HCT116 (cell line): ENCODE measurements around the gene USH1C. TPM values are rescaled to one million over a fixed set of nuclear protein-coding genes. Genes with fewer than 3 reads are reported as not detected.

Experiments
- ATAC-seq: fragments of 200-7000 bp; cut with Tn5 transposase; 2 replicates; pipeline ENCODE4 v1.9.1; 2020; ENCODE audit warnings: mild to moderate bottlenecking, moderate library complexity
- BruUV-seq: library from RNA; stranded (reverse); fragments of 400-500 nt; replicated peaks from 2 replicates; lab custom pipeline; 2021; lab: Mats Ljungman, UMichigan
- CTCF ChIA-PET: fragments of 300-600 bp; sonication (Branson Sonifier 250); formaldehyde crosslinking; loops from one replicate; lab custom pipeline; 2021; ENCODE audit warnings: antibody characterized with exemption; lab: Charles Lee
- POLR2A ChIA-PET: fragments of 300-600, 350-600 bp; sonication (Branson Sonifier 250); formaldehyde crosslinking; loops from one replicate; lab custom pipeline; 2021; ENCODE audit warnings: antibody characterized with exemption; lab: Charles Lee
- RAD21 ChIA-PET, 2 experiments: fragments of 300-600 bp; sonication (Branson Sonifier 250); formaldehyde crosslinking; loops; one replicate each; lab custom pipeline; 2023; ENCODE audit warnings: low total read pairs in 2 of 2; ENCODE audit not compliant: uncharacterized antibody in 2 of 2, unreplicated experiment in 2 of 2, low non-redundant PET in 1 of 2; lab: Charles Lee
- DNase-seq: peaks from one replicate; pipeline ENCODE4 v3.0.0-alpha.2; 2010; ENCODE audit warnings: low read depth, low spot score
- H2AFZ ChIP-seq: fragments of 200-600 bp; shearing (Covaris generic), sonication (generic); 2 replicates; pipeline ENCODE4 v1.6.1; 2017; ENCODE audit warnings: low read depth, mixed run types, mixed read lengths, antibody characterized with exemption, low read length; ENCODE audit not compliant: poor library complexity, severe bottlenecking
- H3K27ac ChIP-seq: 2 replicates; pipeline ENCODE4 v1.5.1; 2012; ENCODE audit warnings: low read depth, low read length
- H3K27me3 ChIP-seq: fragments of 200-600 bp; sonication (generic); 2 replicates; pipeline ENCODE4 v1.6.1; 2016; ENCODE audit warnings: mixed run types, low read length, mixed read lengths; ENCODE audit not compliant: insufficient read depth
- H3K36me3 ChIP-seq, 2 experiments: fragments of 200-500 bp in 1 of 2; fragments of 200-600 bp in 1 of 2; sonication (Bioruptor generic) in 1 of 2; sonication (generic) in 1 of 2; 2 replicates each; pipeline versions ENCODE4 v1.5.1 to v1.6.1; 2014 to 2016; ENCODE audit warnings: low read length in 2 of 2, inconsistent platforms in 1 of 2, mixed read lengths in 1 of 2, mixed run types in 1 of 2; ENCODE audit not compliant: insufficient read depth in 2 of 2, control insufficient read depth in 1 of 2
- H3K4me1 ChIP-seq, 2 experiments: fragments of 200-600 bp in 1 of 2; sonication (generic) in 1 of 2; 2 replicates each; pipeline versions ENCODE4 v1.5.1 to v1.6.1; 2012 to 2017; ENCODE audit warnings: low read length in 2 of 2, inconsistent platforms in 1 of 2, mild to moderate bottlenecking in 1 of 2, mixed read lengths in 1 of 2, mixed run types in 1 of 2, moderate library complexity in 1 of 2; ENCODE audit not compliant: insufficient read depth in 2 of 2, control insufficient read depth in 1 of 2
- H3K4me2 ChIP-seq: fragments of 200-600 bp; sonication (generic); 2 replicates; pipeline ENCODE4 v1.6.1; 2017; ENCODE audit warnings: mixed run types, low read length, mixed read lengths
- H3K4me3 ChIP-seq, 2 experiments: fragments of 200-600 bp in 1 of 2; sonication (generic) in 1 of 2; replicated peaks in 1 of 2; 2 replicates each; pipeline ENCODE4 v1.5.1; 2011 to 2016; ENCODE audit warnings: low read length in 2 of 2, control low read depth in 1 of 2, low read depth in 1 of 2, mild to moderate bottlenecking in 1 of 2, mixed read lengths in 1 of 2, mixed run types in 1 of 2
- H3K79me2 ChIP-seq: fragments of 200-600 bp; sonication (generic); 2 replicates; pipeline ENCODE4 v1.6.1; 2017; ENCODE audit warnings: mild to moderate bottlenecking, mixed run types, low read length, moderate library complexity, mixed read lengths; ENCODE audit not compliant: insufficient read depth
- H3K9ac ChIP-seq: fragments of 200-600 bp; sonication (generic); 2 replicates; pipeline ENCODE4 v1.6.1; 2016; ENCODE audit warnings: low read length, mixed read lengths
- H3K9me2 ChIP-seq: fragments of 200-600 bp; sonication (generic), shearing (Covaris generic); 2 replicates; pipeline ENCODE4 v1.6.1; 2017; ENCODE audit warnings: mixed run types, mild to moderate bottlenecking, moderate library complexity; ENCODE audit not compliant: insufficient read depth
- H3K9me3 ChIP-seq, 2 experiments: fragments of 200-500 bp in 1 of 2; fragments of 200-600 bp in 1 of 2; sonication (Bioruptor generic) in 1 of 2; sonication (generic) in 1 of 2; 2 replicates each; pipeline ENCODE4 v1.6.1; 2014 to 2017; ENCODE audit warnings: low read length in 2 of 2, mixed read lengths in 2 of 2, inconsistent platforms in 1 of 2, low read depth in 1 of 2, mild to moderate bottlenecking in 1 of 2, mixed run types in 1 of 2, moderate library complexity in 1 of 2; ENCODE audit not compliant: control insufficient read depth in 1 of 2, insufficient read depth in 1 of 2
- H4K20me1 ChIP-seq: fragments of 200-600 bp; sonication (generic), shearing (Covaris generic); 2 replicates; pipeline ENCODE4 v1.6.1; 2017; ENCODE audit warnings: mixed run types, mild to moderate bottlenecking, moderate library complexity; ENCODE audit not compliant: insufficient read depth
- EGR1 ChIP-seq: IDR thresholded peaks from 2 replicates; pipeline ENCODE4 v1.6.1; 2012; ENCODE audit warnings: low read depth
- ELF1 ChIP-seq: IDR thresholded peaks from 2 replicates; pipeline ENCODE4 v1.6.1; 2012; ENCODE audit warnings: low read depth, borderline replicate concordance
- EZH2 ChIP-seq: fragments of 200-600 bp; sonication (generic); IDR thresholded peaks from 2 replicates; pipeline ENCODE4 v1.6.1; 2017; ENCODE audit warnings: antibody characterized with exemption, mixed run types
- TCF7L2 ChIP-seq: IDR thresholded peaks from 2 replicates; pipeline ENCODE4 v1.7.0; 2011; ENCODE audit warnings: borderline replicate concordance, inconsistent platforms; ENCODE audit not compliant: insufficient read depth, insufficient read length; ENCODE audit errors: extremely low read depth
- intact Hi-C: fragments of 100-400 bp; cut with micrococcal nuclease; formaldehyde crosslinking; loops from 2 replicates; pipeline ENCODE4 v1.10.0; 2022
- total RNA-seq: library from RNA; stranded (reverse); gene quantifications from one replicate; pipeline ENCODE4 v1.2.1, GENCODE V29; 2021; ENCODE audit not compliant: unreplicated experiment
- TF ChIP-seq, protein P1 (sequence below): IDR thresholded peaks from 2 replicates; pipeline ENCODE4 v1.6.1; 2012; ENCODE audit warnings: low read depth
- TF ChIP-seq, protein P2 (sequence below): IDR thresholded peaks from 2 replicates; pipeline ENCODE4 v1.6.1; 2011; ENCODE audit warnings: mild to moderate bottlenecking, low read length, moderate library complexity; ENCODE audit not compliant: insufficient replicate concordance; ENCODE audit errors: extremely low read depth

USH1C gene
- total RNA-seq, 1 experiment from 2014 or later, result 13.4 TPM

DNA sequence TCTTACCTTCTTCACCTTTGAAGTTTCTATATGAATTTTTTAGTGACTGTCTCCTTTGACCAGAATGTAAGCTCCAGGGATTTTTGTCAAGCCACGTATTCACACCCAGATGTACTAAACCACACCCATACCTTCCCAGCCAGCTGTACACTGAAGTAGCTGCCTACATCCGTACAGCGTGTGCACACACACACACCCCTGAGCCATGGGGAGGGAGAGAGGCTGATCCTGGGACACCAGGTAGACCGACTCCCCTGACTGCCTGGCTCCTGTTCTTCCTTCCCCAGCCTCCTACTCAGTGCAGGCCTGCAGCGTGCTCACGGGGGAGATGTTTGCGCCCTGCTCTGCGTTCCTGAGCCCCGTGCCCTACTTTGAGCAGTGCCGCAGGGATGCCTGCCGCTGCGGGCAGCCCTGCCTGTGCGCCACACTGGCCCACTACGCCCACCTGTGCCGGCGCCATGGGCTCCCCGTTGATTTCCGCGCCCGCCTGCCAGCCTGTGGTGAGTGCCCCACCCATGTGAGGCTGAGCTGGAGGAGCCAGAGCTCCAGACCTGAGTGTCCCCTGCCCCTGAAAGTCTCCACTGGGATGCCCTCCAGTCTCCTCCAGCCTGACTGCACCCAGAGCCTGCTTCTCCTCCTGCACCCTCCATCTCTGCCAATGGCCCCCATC, 28.7 kb upstream of the USH1C start:
- no peak overlapping the region for H2AFZ ChIP-seq
- H3K27ac ChIP-seq, result no peak overlapping the region
- no peak overlapping the region for H3K9ac ChIP-seq
- ChIA-PET RAD21 (no interaction called here), POLR2A (no interaction called here), CTCF (no interaction called here)
- no peaks in the 10 kb centered on the region; the same call in 1 of the 2 replicates for H3K27me3 ChIP-seq
- no peaks in the 10 kb centered on the region for H3K9me2 ChIP-seq
- H4K20me1 ChIP-seq, result no peaks in the 10 kb centered on the region
- H3K4me1 ChIP-seq, result no peaks in the 10 kb centered on the region
- H3K36me3 ChIP-seq, result no peaks in the 10 kb centered on the region
- no peak overlapping the region for H3K4me3 ChIP-seq
- ATAC-seq, result no peak
- H3K4me2 ChIP-seq, result no peak overlapping the region
- no TSS peak for BruUV-seq
- no peaks in the 10 kb centered on the region for H3K79me2 ChIP-seq
- H3K9me3 ChIP-seq, result no peaks in the 10 kb centered on the region
- TF ChIP-seq, protein P1, sequence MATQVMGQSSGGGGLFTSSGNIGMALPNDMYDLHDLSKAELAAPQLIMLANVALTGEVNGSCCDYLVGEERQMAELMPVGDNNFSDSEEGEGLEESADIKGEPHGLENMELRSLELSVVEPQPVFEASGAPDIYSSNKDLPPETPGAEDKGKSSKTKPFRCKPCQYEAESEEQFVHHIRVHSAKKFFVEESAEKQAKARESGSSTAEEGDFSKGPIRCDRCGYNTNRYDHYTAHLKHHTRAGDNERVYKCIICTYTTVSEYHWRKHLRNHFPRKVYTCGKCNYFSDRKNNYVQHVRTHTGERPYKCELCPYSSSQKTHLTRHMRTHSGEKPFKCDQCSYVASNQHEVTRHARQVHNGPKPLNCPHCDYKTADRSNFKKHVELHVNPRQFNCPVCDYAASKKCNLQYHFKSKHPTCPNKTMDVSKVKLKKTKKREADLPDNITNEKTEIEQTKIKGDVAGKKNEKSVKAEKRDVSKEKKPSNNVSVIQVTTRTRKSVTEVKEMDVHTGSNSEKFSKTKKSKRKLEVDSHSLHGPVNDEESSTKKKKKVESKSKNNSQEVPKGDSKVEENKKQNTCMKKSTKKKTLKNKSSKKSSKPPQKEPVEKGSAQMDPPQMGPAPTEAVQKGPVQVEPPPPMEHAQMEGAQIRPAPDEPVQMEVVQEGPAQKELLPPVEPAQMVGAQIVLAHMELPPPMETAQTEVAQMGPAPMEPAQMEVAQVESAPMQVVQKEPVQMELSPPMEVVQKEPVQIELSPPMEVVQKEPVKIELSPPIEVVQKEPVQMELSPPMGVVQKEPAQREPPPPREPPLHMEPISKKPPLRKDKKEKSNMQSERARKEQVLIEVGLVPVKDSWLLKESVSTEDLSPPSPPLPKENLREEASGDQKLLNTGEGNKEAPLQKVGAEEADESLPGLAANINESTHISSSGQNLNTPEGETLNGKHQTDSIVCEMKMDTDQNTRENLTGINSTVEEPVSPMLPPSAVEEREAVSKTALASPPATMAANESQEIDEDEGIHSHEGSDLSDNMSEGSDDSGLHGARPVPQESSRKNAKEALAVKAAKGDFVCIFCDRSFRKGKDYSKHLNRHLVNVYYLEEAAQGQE, result no peak
- TF ChIP-seq, protein P2, sequence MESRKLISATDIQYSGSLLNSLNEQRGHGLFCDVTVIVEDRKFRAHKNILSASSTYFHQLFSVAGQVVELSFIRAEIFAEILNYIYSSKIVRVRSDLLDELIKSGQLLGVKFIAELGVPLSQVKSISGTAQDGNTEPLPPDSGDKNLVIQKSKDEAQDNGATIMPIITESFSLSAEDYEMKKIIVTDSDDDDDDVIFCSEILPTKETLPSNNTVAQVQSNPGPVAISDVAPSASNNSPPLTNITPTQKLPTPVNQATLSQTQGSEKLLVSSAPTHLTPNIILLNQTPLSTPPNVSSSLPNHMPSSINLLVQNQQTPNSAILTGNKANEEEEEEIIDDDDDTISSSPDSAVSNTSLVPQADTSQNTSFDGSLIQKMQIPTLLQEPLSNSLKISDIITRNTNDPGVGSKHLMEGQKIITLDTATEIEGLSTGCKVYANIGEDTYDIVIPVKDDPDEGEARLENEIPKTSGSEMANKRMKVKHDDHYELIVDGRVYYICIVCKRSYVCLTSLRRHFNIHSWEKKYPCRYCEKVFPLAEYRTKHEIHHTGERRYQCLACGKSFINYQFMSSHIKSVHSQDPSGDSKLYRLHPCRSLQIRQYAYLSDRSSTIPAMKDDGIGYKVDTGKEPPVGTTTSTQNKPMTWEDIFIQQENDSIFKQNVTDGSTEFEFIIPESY, result no peak
- no peak for TF ChIP-seq EGR1
- TF ChIP-seq EZH2, result no peak
- TF ChIP-seq TCF7L2, result no peak
- TF ChIP-seq ELF1, result no peak
- TF ChIP-seq, all 23 proteins: peak for 0
- DNase-seq, result no peak
- intact Hi-C loops, result no loop called here
